ENCODE results near the gene XRCC5. TPM values are rescaled to one million over a fixed set of nuclear protein-coding genes. Genes with fewer than 3 reads are reported as not detected.
A peak's percentile ranks its signal among the peaks of the same experiment; 100 is the strongest.

Gene XRCC5
- total and polyA plus RNA-seq, 10 of the 15 experiments (the other 5 are each of a cell fraction or from before 2014, with no cell fraction given) = 259 to 815 (median 530) TPM

DNA sequence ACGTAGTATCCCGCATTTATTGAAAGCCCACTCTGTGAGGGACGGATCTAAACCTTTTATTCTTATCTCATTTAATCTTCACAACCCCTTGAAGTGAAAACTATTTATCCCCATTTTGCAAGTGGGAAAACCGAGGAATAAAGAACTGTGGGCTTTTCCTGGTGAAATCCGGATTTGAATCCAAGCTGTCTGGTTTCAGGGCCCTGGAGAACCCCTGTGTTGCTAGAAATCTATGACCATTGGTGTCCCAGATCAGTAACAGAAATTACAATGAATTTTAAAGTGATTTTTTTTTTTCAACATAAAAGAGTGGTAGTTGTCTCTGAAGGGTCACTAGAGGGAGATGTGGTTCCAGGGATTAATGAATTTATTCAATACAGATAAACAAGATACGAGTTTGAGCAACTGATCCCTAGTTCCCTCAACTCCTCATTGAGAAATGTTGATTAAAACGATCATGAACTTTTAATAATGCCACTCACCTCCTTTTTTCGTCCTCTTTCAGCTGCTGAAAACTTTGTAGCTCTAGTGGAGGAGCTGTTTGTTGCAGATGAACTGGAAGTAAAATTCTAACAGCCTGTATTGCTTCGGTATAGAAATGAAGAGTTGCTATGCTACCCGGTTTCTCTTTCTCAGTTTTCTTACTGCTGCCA, 940 bp downstream of the XRCC5 start (continued):
- TF ChIP-seq MXI1 (IDR thresholded peaks at IDR 0.05; ENCODE audit: low read depth, low read length) (no peak), POLR2AphosphoS2 (IDR thresholded peaks at IDR 0.05; ENCODE audit: low read depth, low read length) (no peak)
- TF ChIP-seq, protein P1, sequence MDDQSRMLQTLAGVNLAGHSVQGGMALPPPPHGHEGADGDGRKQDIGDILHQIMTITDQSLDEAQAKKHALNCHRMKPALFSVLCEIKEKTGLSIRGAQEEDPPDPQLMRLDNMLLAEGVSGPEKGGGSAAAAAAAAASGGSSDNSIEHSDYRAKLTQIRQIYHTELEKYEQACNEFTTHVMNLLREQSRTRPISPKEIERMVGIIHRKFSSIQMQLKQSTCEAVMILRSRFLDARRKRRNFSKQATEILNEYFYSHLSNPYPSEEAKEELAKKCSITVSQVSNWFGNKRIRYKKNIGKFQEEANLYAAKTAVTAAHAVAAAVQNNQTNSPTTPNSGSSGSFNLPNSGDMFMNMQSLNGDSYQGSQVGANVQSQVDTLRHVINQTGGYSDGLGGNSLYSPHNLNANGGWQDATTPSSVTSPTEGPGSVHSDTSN (IDR thresholded peaks at IDR 0.05; ENCODE audit: insufficient replicate concordance, low read depth, low read length) = no peak

DNA sequence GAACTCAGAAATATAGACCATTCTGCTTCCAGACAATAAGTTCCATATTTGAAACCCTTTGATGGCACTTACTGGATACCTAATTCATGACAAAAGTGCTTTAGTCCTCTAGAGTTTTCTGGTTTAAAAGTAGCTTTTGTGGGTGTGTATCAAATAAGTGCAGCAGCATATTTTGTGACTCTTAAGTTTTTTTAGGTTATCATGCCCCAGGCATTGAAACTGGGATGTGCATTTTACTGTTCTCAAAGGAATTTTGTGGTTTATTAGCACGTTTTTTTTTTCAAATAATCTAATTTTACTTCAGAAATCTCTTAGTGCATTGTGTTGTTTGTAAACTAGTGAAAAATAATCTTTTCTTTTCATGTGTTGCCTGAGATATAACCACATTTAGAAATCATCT, 1.5 kb downstream of the XRCC5 start:
- Histone ChIP-seq H3K36me3 (ENCODE audit: control insufficient read depth in 2 of 2, insufficient read depth in 2 of 2, low read length in 1 of 2) (peaks cover 0 to 6% of the 10 kb centered on the region in 2 experiments; a peak in 3 of 4 replicates), H3K9ac (ENCODE audit: control insufficient read depth, insufficient read depth, low read length) (peak overlapping the region; percentile 99), H3K4me1 (ENCODE audit: control insufficient read depth, insufficient read depth, low read length) (peaks cover 29% of the 10 kb centered on the region), H3K27ac (ENCODE audit: control insufficient read depth, insufficient read depth) (peak overlapping the region; percentile 99), H2AFZ (ENCODE audit: control insufficient read depth, low read depth, low read length) (no peak overlapping the region), H4K20me1 (ENCODE audit: control insufficient read depth, insufficient read depth) (no peaks in the 10 kb centered on the region), H3K79me2 (ENCODE audit: control insufficient read depth, insufficient read depth, low read length) (peaks cover 58% of the 10 kb centered on the region), H3K27me3 (replicated peaks in 1 of 2; ENCODE audit: control insufficient read depth in 2 of 2, insufficient read depth in 2 of 2, low read length in 1 of 2) (no peaks in the 10 kb centered on the region), H3K4me3 (peak overlapping the region; percentile 94), H3K4me2 (ENCODE audit: control insufficient read depth, insufficient read depth) (peak overlapping the region; percentile 93), H3K9me3 (replicated peaks; ENCODE audit: control insufficient read depth, insufficient read depth, low read length) (no peaks in the 10 kb centered on the region)
- ATAC-seq = no peak
- ChIA-PET CTCF (interaction anchor here (0.9 to 8.6 kb wide), 34 partner anchors 9 to 552 kb away, joined by 3 to 105 read pairs (median 5); partner anchors contain the start of gene SMARCAL1), RAD21 (ENCODE audit: unreplicated experiment) (interaction anchor here (0.6 to 6.6 kb wide), 16 partner anchors 15 to 734 kb away, joined by 3 to 42 read pairs (median 4); partner anchors contain the start of genes PECR and TMEM169), SMC1A (ENCODE audit: uncharacterized antibody, unreplicated experiment) (interaction anchor here (0.6 to 7.6 kb wide), 21 partner anchors 9 to 306 kb away, joined by 3 to 59 read pairs (median 7); partner anchors contain the start of genes PECR and TMEM169), POLR2A (interaction anchor here (1.1 to 4.5 kb wide), 6 partner anchors 27 to 108 kb away, joined by 3 to 42 read pairs (median 6); partner anchors contain the start of genes PECR and TMEM169)
- FAIRE-seq = no peak
- WGBS (ENCODE audit: insufficient coverage, insufficient replicate concordance, low lambda C conversion rate, missing lambda C conversion rate) = 0% methylated on average over 1 of the region's 1 CpG
- TF ChIP-seq RAD51 (IDR thresholded peaks at IDR 0.05) (no peak), GATAD2B (conservative IDR thresholded peaks at IDR 0.05; ENCODE audit: low read depth) (no peak), MTA2 (IDR thresholded peaks at IDR 0.05; ENCODE audit: low read depth) (no peak), ZNF207 (IDR thresholded peaks at IDR 0.05; ENCODE audit: borderline replicate concordance) (no peak)
- no TSS peak for BruUV-seq (replicated peaks)
- intact Hi-C loops (cut with micrococcal nuclease; ENCODE audit: unreplicated experiment) = loop anchor here (1.0 to 10.0 kb wide), 5 partner anchors 76 to 554 kb away; partner anchors contain the start of gene SMARCAL1
- in situ Hi-C loops (cut with MboI) = no loop called here
- DNase-seq (ENCODE audit: low read depth, low spot score) = no peak

Data from GM12878 (cell line).